K562 (cell line): ENCODE results near the gene DYRK1A. TPM values are rescaled to one million over a fixed set of nuclear protein-coding genes. Genes with fewer than 3 reads are reported as not detected.

Experiments
- ATAC-seq: fragments of 200-7000 bp; cut with Tn5 transposase; 3 replicates; pipeline ENCODE4 v1.9.1; 2020; ENCODE audit warnings: moderate library complexity
- BruUV-seq: library from RNA; stranded (reverse); fragments of 400-500 nt; replicated peaks from 2 replicates; lab custom pipeline; 2021; lab: Mats Ljungman, UMichigan
- CTCF ChIA-PET: fragments of 300-600 bp; formaldehyde crosslinking; extraction: SDS; loops from one replicate; lab custom pipeline; 2021; ENCODE audit warnings: low intra/inter-chr PET ratio; lab: Yijun Ruan, JAX
- POLR2A ChIA-PET: fragments of 300-600, 350-650 bp; sonication (Branson Sonifier 250); formaldehyde crosslinking; extraction: SDS; loops from one replicate; lab custom pipeline; 2021; ENCODE audit warnings: antibody characterized with exemption, inconsistent platforms; lab: Yijun Ruan, JAX
- DNase-seq, 4 experiments: peaks; one replicate each; pipeline versions ENCODE4 v3.0.0 to v3.0.0-alpha.2; 2011 to 2018; ENCODE audit warnings: low spot score in 3 of 4, mixed read lengths in 3 of 4; ENCODE audit errors: extremely low read depth in 1 of 4
- FAIRE-seq: peaks from 2 replicates; lab custom pipeline; 2011; peaks lifted over from hg19 to GRCh38; lab: Jason Lieb, UNC
- H2AFZ ChIP-seq: 2 replicates; pipeline ENCODE4 v1.6.0; 2011; ENCODE audit warnings: low read depth, low read length, control low read depth, inconsistent platforms
- H3K27ac ChIP-seq: fragments of 200-600 bp; 3 replicates; pipeline ENCODE4 v1.8.0; 2011; ENCODE audit warnings: low read depth, mild to moderate bottlenecking, control low read depth, inconsistent platforms, low read length, moderate library complexity, mixed read lengths; ENCODE audit errors: extremely low read depth
- H3K27me3 ChIP-seq, 2 experiments: fragments of 300-600 bp in 1 of 2; 2 replicates in 1 of 2; 3 replicates in 1 of 2; pipeline versions ENCODE4 v1.6.0 to v1.8.0; 2011; ENCODE audit warnings: inconsistent platforms in 2 of 2, low read length in 2 of 2, mild to moderate bottlenecking in 1 of 2, mixed read lengths in 1 of 2, moderate library complexity in 1 of 2; ENCODE audit not compliant: control insufficient read depth in 2 of 2, insufficient read depth in 2 of 2
- H3K36me3 ChIP-seq: fragments of 300-600 bp; 3 replicates; pipeline ENCODE4 v1.8.0; 2011; ENCODE audit warnings: mild to moderate bottlenecking, low read length, inconsistent platforms; ENCODE audit not compliant: control insufficient read depth, insufficient read depth
- H3K4me1 ChIP-seq, 2 experiments: fragments of 200-600 bp in 1 of 2; replicated peaks in 1 of 2; 2 replicates in 1 of 2; 3 replicates in 1 of 2; pipeline versions ENCODE4 v1.5.1 to v1.8.0; 2011; ENCODE audit warnings: inconsistent platforms in 2 of 2, low read length in 2 of 2, mild to moderate bottlenecking in 1 of 2, mixed read lengths in 1 of 2, moderate library complexity in 1 of 2; ENCODE audit not compliant: control insufficient read depth in 2 of 2, insufficient read depth in 2 of 2
- H3K4me2 ChIP-seq: 2 replicates; pipeline ENCODE4 v1.6.1; 2011; ENCODE audit warnings: low read length, control low read depth, inconsistent platforms, mixed read lengths; ENCODE audit not compliant: insufficient read depth
- H3K4me3 ChIP-seq: fragments of 200-600 bp; sonication (generic), shearing (Covaris generic); 2 replicates; pipeline ENCODE4 v1.5.1; 2016; ENCODE audit warnings: control low read depth, inconsistent platforms
- H3K79me2 ChIP-seq: fragments of 200-600 bp; 3 replicates; pipeline ENCODE4 v1.8.0; 2011; ENCODE audit warnings: low read length, inconsistent platforms; ENCODE audit not compliant: control insufficient read depth, insufficient read depth
- H3K9ac ChIP-seq, 2 experiments: 2 replicates each; pipeline versions ENCODE4 v1.6.0 to v1.6.1; 2011; ENCODE audit warnings: low read depth in 2 of 2, low read length in 2 of 2, control low read depth in 1 of 2, inconsistent platforms in 1 of 2, mild to moderate bottlenecking in 1 of 2, mixed read lengths in 1 of 2; ENCODE audit not compliant: insufficient read depth in 1 of 2
- H3K9me1 ChIP-seq: one replicate; pipeline ENCODE4 v1.6.0; 2011; ENCODE audit warnings: inconsistent platforms, mild to moderate bottlenecking, low read length, moderate library complexity; ENCODE audit not compliant: control insufficient read depth, insufficient read depth
- H3K9me3 ChIP-seq: replicated peaks from 2 replicates; pipeline ENCODE4 v1.5.1; 2011; ENCODE audit warnings: low read depth, low read length, inconsistent platforms; ENCODE audit not compliant: control insufficient read depth, insufficient read depth
- H4K20me1 ChIP-seq: replicated peaks from 2 replicates; pipeline ENCODE4 v1.6.1; 2011; ENCODE audit warnings: low read length, inconsistent platforms, mixed read lengths; ENCODE audit not compliant: control insufficient read depth, insufficient read depth
- ATF2 ChIP-seq: sonication (generic); formaldehyde crosslinking; IDR thresholded peaks from 2 replicates; pipeline ENCODE4 v1.8.1; 2022; ENCODE audit warnings: missing genetic modification reagents
- LARP7 ChIP-seq: fragments of 450-650 bp; IDR thresholded peaks from 2 replicates; pipeline ENCODE4 v1.6.1; 2016
- MAFK ChIP-seq: IDR thresholded peaks from 2 replicates; pipeline ENCODE4 v1.6.1; 2011; ENCODE audit warnings: low read length, improper control_type of control experiment
- NFE2 ChIP-seq: IDR thresholded peaks from 2 replicates; pipeline ENCODE4 v1.6.1; 2014; ENCODE audit warnings: antibody characterized with exemption, low read depth
- PRPF4 ChIP-seq: fragments of 200-400 bp; formaldehyde crosslinking; IDR thresholded peaks from one replicate; pipeline ENCODE4 v1.6.1; 2017; ENCODE audit warnings: low read length, low read depth, mild to moderate bottlenecking; ENCODE audit not compliant: insufficient read depth, poor library complexity, severe bottlenecking
- SMARCC2 ChIP-seq: fragments of 450-650 bp; IDR thresholded peaks from 2 replicates; pipeline ENCODE4 v1.6.1; 2017; ENCODE audit warnings: antibody characterized with exemption, moderate library complexity, mild to moderate bottlenecking, low read depth
- ZBED1 ChIP-seq: IDR thresholded peaks from 2 replicates; pipeline ENCODE4 v1.6.1; 2014
- ZFP1 ChIP-seq: fragments of 450-650 bp; formaldehyde crosslinking; IDR thresholded peaks from 2 replicates; pipeline ENCODE4 v1.4.0; 2020; ENCODE audit warnings: mild to moderate bottlenecking, mixed read lengths
- ZNF398 ChIP-seq: fragments of 250-450 bp; sonication (Bioruptor Pico); IDR thresholded peaks from 2 replicates; pipeline ENCODE4 v1.8.0; 2021; ENCODE audit warnings: moderate library complexity, mild to moderate bottlenecking, inconsistent platforms
- ZNF699 ChIP-seq: fragments of 250-450 bp; sonication (Bioruptor Pico); IDR thresholded peaks from 2 replicates; pipeline ENCODE4 v1.8.0; 2021; ENCODE audit warnings: mild to moderate bottlenecking, moderate library complexity; ENCODE audit not compliant: insufficient replicate concordance
- ZNF75A ChIP-seq: fragments of 450-650 bp; formaldehyde crosslinking; IDR thresholded peaks from 2 replicates; pipeline ENCODE4 v1.4.0; 2020; ENCODE audit warnings: mild to moderate bottlenecking
- ZNF830 ChIP-seq: fragments of 250-450 bp; sonication (Bioruptor Pico); IDR thresholded peaks from 2 replicates; pipeline ENCODE4 v1.5.0; 2021; ENCODE audit warnings: mild to moderate bottlenecking
- WGBS: fragments of 100-300 bp; shearing (Covaris generic); methylation state at CpG from one replicate; pipeline ENCODE4 v1.1.6; 2016; ENCODE audit warnings: low coverage, mixed read lengths; ENCODE audit not compliant: insufficient coverage; ENCODE audit errors: missing lambda C conversion rate; 5-methylcytosine and 5-hydroxymethylcytosine counted together
- in situ Hi-C: fragments of 300-500 bp; cut with MboI; formaldehyde crosslinking; loops from 4 replicates; pipeline ENCODE4 v1.15.0; 2018; ENCODE audit warnings: inconsistent platforms, mixed read lengths
- intact Hi-C: fragments of 100-400 bp; cut with micrococcal nuclease; formaldehyde crosslinking; loops from 2 replicates; pipeline ENCODE4 v1.14.2; 2022
- polyA plus RNA-seq, 8 experiments: library from polyadenylated mRNA; depleted of rRNA in 4 of 8; stranded (reverse) in 5 of 8; unstranded in 3 of 8; fragments of >200 nt; fragmentation: Nextera tagmentation in 2 of 8; fragmentation: Illumina TruSeq in 1 of 8; extraction: Ambion mirVana in 2 of 8; extraction: Trizol in 1 of 8; gene quantifications; 2 replicates each; pipeline versions ENCODE4 v1.2.1 to v1.2.3, GENCODE V29; 2011 to 2014; ENCODE audit warnings: inconsistent platforms in 1 of 8, missing spikeins in 1 of 8
- total RNA-seq, 7 experiments: library from RNA; depleted of rRNA in 6 of 7; stranded (reverse); fragments of >200 nt in 6 of 7; fragmentation: Illumina TruSeq in 2 of 7; extraction: Trizol in 2 of 7; gene quantifications; 2 replicates each; pipeline versions ENCODE4 v1.2.1 to v1.2.3, GENCODE V29; 2011 to 2021; ENCODE audit warnings: low replicate concordance in 1 of 7
- TF ChIP-seq, protein P1 (sequence below): fragments of 250-450 bp; sonication (Bioruptor Pico); IDR thresholded peaks from 2 replicates; pipeline ENCODE4 v1.6.1; 2021; ENCODE audit warnings: mild to moderate bottlenecking
- TF ChIP-seq, protein P2 (sequence below): sonication (generic); formaldehyde crosslinking; IDR thresholded peaks from 2 replicates; pipeline ENCODE4 v1.8.0; 2022; ENCODE audit warnings: mild to moderate bottlenecking, low read depth, missing genetic modification reagents
- TF ChIP-seq, protein P3 (sequence below): fragments of 250-450 bp; sonication (Bioruptor Pico); IDR thresholded peaks from 2 replicates; pipeline ENCODE4 v1.4.0; 2020

Gene DYRK1A
- total and polyA plus RNA-seq, 9 of the 15 experiments (the other 6 are each of a cell fraction or from before 2014, with no cell fraction given) = 3.7 to 64.8 (median 42.3) TPM

- TF ChIP-seq, protein P1, sequence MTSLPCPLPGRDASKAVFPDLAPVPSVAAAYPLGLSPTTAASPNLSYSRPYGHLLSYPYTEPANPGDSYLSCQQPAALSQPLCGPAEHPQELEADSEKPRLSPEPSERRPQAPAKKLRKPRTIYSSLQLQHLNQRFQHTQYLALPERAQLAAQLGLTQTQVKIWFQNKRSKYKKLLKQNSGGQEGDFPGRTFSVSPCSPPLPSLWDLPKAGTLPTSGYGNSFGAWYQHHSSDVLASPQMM (CRISPR knock-in tag) = no peak
- TF ChIP-seq ZFP1 (CRISPR knock-in tag) (no peak), MAFK (peak; percentile 41; the same call in 1 of the 2 replicates)
These were observed 204.9 kb downstream of the DYRK1A start (continued) for GRCh38 chr21:37571442-37571841.

- no peak overlapping the region for H3K4me2 ChIP-seq
- peaks cover 0 to 5% of the 10 kb centered on the region in 2 experiments; a peak in 2 of 5 replicates for H3K4me1 ChIP-seq
- ATAC-seq (no peak), FAIRE-seq (no peak), DNase-seq (no peak)
- ChIA-PET CTCF (no interaction called here), POLR2A (interaction anchor here (1.5 kb wide), 1 partner anchor 10 kb away, joined by 12 read pairs; no protein-coding TSS in a partner anchor)
- no peaks in the 10 kb centered on the region for H3K36me3 ChIP-seq
- WGBS = 31% methylated on average over 6 of the region's 6 CpGs
- no peak overlapping the region for H3K4me3 ChIP-seq
- peak overlapping the region in 1 of 2 experiments; percentile 39; a peak in 1 of 4 replicates for H3K9ac ChIP-seq
- intact Hi-C loops (no loop called here), in situ Hi-C loops (no loop called here)
- 0 out of 2 replicates have a peak, but pooled peaks cover 5% of the 10 kb centered on the region for H3K9me3 ChIP-seq
- H4K20me1 ChIP-seq = no peaks in the 10 kb centered on the region
- BruUV-seq = no TSS peak
- H3K9me1 ChIP-seq = no peaks in the 10 kb centered on the region
- no peak overlapping the region; the same call in 1 of the 2 replicates for H2AFZ ChIP-seq
- H3K27ac ChIP-seq = no peak overlapping the region
- no peaks in the 10 kb centered on the region for H3K79me2 ChIP-seq
- H3K27me3 ChIP-seq = no peaks in the 10 kb centered on the region; a peak in 1 of 5 replicates
- TF ChIP-seq SMARCC2 = no peak
- no peak for TF ChIP-seq LARP7
- TF ChIP-seq, protein P2, sequence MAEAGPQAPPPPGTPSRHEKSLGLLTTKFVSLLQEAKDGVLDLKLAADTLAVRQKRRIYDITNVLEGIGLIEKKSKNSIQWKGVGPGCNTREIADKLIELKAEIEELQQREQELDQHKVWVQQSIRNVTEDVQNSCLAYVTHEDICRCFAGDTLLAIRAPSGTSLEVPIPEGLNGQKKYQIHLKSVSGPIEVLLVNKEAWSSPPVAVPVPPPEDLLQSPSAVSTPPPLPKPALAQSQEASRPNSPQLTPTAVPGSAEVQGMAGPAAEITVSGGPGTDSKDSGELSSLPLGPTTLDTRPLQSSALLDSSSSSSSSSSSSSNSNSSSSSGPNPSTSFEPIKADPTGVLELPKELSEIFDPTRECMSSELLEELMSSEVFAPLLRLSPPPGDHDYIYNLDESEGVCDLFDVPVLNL (CRISPR knock-in tag) = no peak
- no peak for TF ChIP-seq ZBED1
- no peak for TF ChIP-seq NFE2
- no peak for TF ChIP-seq ZNF398 (CRISPR knock-in tag)
- no peak for TF ChIP-seq ZNF75A (CRISPR knock-in tag)
- no peak for TF ChIP-seq ZNF699 (CRISPR knock-in tag)
- no peak for TF ChIP-seq ATF2 (CRISPR knock-in tag)
- TF ChIP-seq ZNF830 (CRISPR knock-in tag) = no peak
- TF ChIP-seq PRPF4 = no peak
- TF ChIP-seq, protein P3, sequence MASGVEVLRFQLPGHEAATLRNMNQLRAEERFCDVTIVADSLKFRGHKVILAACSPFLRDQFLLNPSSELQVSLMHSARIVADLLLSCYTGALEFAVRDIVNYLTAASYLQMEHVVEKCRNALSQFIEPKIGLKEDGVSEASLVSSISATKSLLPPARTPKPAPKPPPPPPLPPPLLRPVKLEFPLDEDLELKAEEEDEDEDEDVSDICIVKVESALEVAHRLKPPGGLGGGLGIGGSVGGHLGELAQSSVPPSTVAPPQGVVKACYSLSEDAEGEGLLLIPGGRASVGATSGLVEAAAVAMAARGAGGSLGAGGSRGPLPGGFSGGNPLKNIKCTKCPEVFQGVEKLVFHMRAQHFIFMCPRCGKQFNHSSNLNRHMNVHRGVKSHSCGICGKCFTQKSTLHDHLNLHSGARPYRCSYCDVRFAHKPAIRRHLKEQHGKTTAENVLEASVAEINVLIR (CRISPR knock-in tag) = no peak
These were observed 207.7 kb downstream of the DYRK1A start for GRCh38 chr21:37574316-37574715.
